IMR-90 (cell line): Measurements from ENCODE around the gene PHF21A. TPM values are rescaled to one million over a fixed set of nuclear protein-coding genes. Genes with fewer than 3 reads are reported as not detected.

Experiments
- ATAC-seq: fragments of 200-7000 bp; cut with Tn5 transposase; 2 replicates; pipeline ENCODE4 v1.9.1; 2020; ENCODE audit warnings: low read depth, mild to moderate bottlenecking, moderate library complexity
- BruUV-seq: library from RNA; stranded (reverse); fragments of 400-500 nt; replicated peaks from 2 replicates; lab custom pipeline; 2021; lab: Mats Ljungman, UMichigan
- CTCF ChIA-PET: fragments of 300-600 bp; formaldehyde crosslinking; extraction: SDS; loops from one replicate; lab custom pipeline; 2021; ENCODE audit warnings: antibody characterized with exemption; lab: Yijun Ruan, JAX
- POLR2A ChIA-PET: fragments of 300-600 bp; sonication (Branson Sonifier 250); formaldehyde crosslinking; loops from one replicate; lab custom pipeline; 2022; ENCODE audit warnings: antibody characterized with exemption; ENCODE audit not compliant: unreplicated experiment; lab: Charles Lee
- DNase-seq: peaks from one replicate; pipeline ENCODE4 v3.0.0; 2013
- H2AFZ ChIP-seq: replicated peaks from 2 replicates; pipeline ENCODE3; 2013; ENCODE audit warnings: low read length, mild to moderate bottlenecking; ENCODE audit not compliant: poor library complexity
- H2AK5ac ChIP-seq: 2 replicates; pipeline ENCODE4 v1.6.1; 2013; ENCODE audit warnings: low read depth, low read length, inconsistent platforms
- H2AK9ac ChIP-seq: replicated peaks from 2 replicates; pipeline ENCODE3; 2013; ENCODE audit warnings: mild to moderate bottlenecking, low read depth, low read length, moderate library complexity; ENCODE audit not compliant: poor library complexity
- H2BK120ac ChIP-seq: 2 replicates; pipeline ENCODE4 v1.6.1; 2013; ENCODE audit warnings: low read depth, low read length, inconsistent platforms
- H2BK15ac ChIP-seq: 3 replicates; pipeline ENCODE4 v1.6.1; 2013; ENCODE audit warnings: low read depth, low read length, inconsistent platforms
- H2BK20ac ChIP-seq: 2 replicates; pipeline ENCODE4 v1.6.1; 2013; ENCODE audit warnings: low read depth, mild to moderate bottlenecking, inconsistent platforms, low read length, moderate library complexity
- H2BK5ac ChIP-seq: 2 replicates; pipeline ENCODE4 v1.6.1; 2013; ENCODE audit warnings: mild to moderate bottlenecking, low read depth, low read length, inconsistent platforms; ENCODE audit not compliant: poor library complexity, severe bottlenecking
- H3K14ac ChIP-seq: replicated peaks from 2 replicates; pipeline ENCODE4 v1.6.1; 2013; ENCODE audit warnings: low read depth, low read length, inconsistent platforms
- H3K18ac ChIP-seq: 2 replicates; pipeline ENCODE4 v1.6.1; 2013; ENCODE audit warnings: low read depth, low read length, control low read depth
- H3K23ac ChIP-seq: 2 replicates; pipeline ENCODE4 v1.6.1; 2013; ENCODE audit warnings: low read depth, low read length, inconsistent platforms
- H3K27ac ChIP-seq: 2 replicates; pipeline ENCODE4 v1.5.1; 2013; ENCODE audit warnings: mild to moderate bottlenecking, control low read depth, low read length; ENCODE audit not compliant: insufficient read depth
- H3K27me3 ChIP-seq: 2 replicates; pipeline ENCODE4 v1.6.1; 2013; ENCODE audit warnings: low read length; ENCODE audit not compliant: control insufficient read depth, insufficient read depth
- H3K36me3 ChIP-seq: 2 replicates; pipeline ENCODE4 v1.6.1; 2013; ENCODE audit warnings: low read length, mixed read lengths; ENCODE audit not compliant: control insufficient read depth, insufficient read depth
- H3K4ac ChIP-seq: 2 replicates; pipeline ENCODE4 v1.6.1; 2013; ENCODE audit warnings: low read depth, low read length, inconsistent platforms
- H3K4me1 ChIP-seq: 2 replicates; pipeline ENCODE4 v1.6.1; 2013; ENCODE audit warnings: low read length, mixed read lengths; ENCODE audit not compliant: control insufficient read depth, insufficient read depth
- H3K4me2 ChIP-seq: 2 replicates; pipeline ENCODE4 v1.6.1; 2013; ENCODE audit warnings: low read depth, mild to moderate bottlenecking, control low read depth, low read length, moderate library complexity
- H3K4me3 ChIP-seq: 2 replicates; pipeline ENCODE4 v1.5.1; 2013; ENCODE audit warnings: low read depth, mild to moderate bottlenecking, control low read depth, low read length, moderate library complexity; ENCODE audit not compliant: insufficient read depth
- H3K56ac ChIP-seq: 2 replicates; pipeline ENCODE4 v1.6.1; 2013; ENCODE audit warnings: low read length, inconsistent platforms; ENCODE audit not compliant: insufficient read depth; ENCODE audit errors: extremely low read depth
- H3K79me1 ChIP-seq, 2 experiments: 2 replicates each; pipeline ENCODE4 v1.6.1; 2013; ENCODE audit warnings: low read length in 2 of 2, inconsistent platforms in 1 of 2, low read depth in 1 of 2
- H3K9ac ChIP-seq: 2 replicates; pipeline ENCODE4 v1.6.1; 2013; ENCODE audit warnings: low read depth, low read length, control low read depth
- H3K9me1 ChIP-seq: 2 replicates; pipeline ENCODE4 v1.6.1; 2013; ENCODE audit warnings: low read length, inconsistent platforms; ENCODE audit not compliant: insufficient read depth
- H3K9me3 ChIP-seq: 2 replicates; pipeline ENCODE4 v1.6.1; 2013; ENCODE audit warnings: low read length; ENCODE audit not compliant: control insufficient read depth, insufficient read depth
- H4K20me1 ChIP-seq: 2 replicates; pipeline ENCODE4 v1.6.1; 2013; ENCODE audit warnings: low read length, inconsistent platforms; ENCODE audit not compliant: insufficient read depth
- H4K5ac ChIP-seq: 2 replicates; pipeline ENCODE4 v1.6.1; 2013; ENCODE audit warnings: mild to moderate bottlenecking, low read depth, low read length, control low read depth
- H4K8ac ChIP-seq, 2 experiments: 2 replicates each; pipeline ENCODE4 v1.6.1; 2013; ENCODE audit warnings: low read depth in 2 of 2, low read length in 2 of 2, control low read depth in 1 of 2, inconsistent platforms in 1 of 2
- H4K91ac ChIP-seq: 2 replicates; pipeline ENCODE4 v1.6.1; 2013; ENCODE audit warnings: low read depth, low read length, inconsistent platforms; ENCODE audit not compliant: insufficient read depth
- CEBPB ChIP-seq: IDR thresholded peaks from 2 replicates; pipeline ENCODE4 v1.6.1; 2012; ENCODE audit warnings: low read depth, low read length, improper control_type of control experiment
- CHD1 ChIP-seq: IDR thresholded peaks from 2 replicates; pipeline ENCODE4 v1.6.1; 2012; ENCODE audit warnings: low read depth, low read length, improper control_type of control experiment
- CTCF ChIP-seq: conservative IDR thresholded peaks from 2 replicates; pipeline ENCODE4 v1.5.1; 2012; ENCODE audit warnings: mild to moderate bottlenecking, low read depth, low read length, improper control_type of control experiment
- FOS ChIP-seq: fragments of 150-350 bp; IDR thresholded peaks from 2 replicates; pipeline ENCODE4 v1.6.1; 2016; ENCODE audit warnings: low read depth, low read length
- MAFK ChIP-seq: IDR thresholded peaks from 2 replicates; pipeline ENCODE4 v1.6.1; 2012; ENCODE audit warnings: low read depth, low read length, improper control_type of control experiment
- MAZ ChIP-seq: IDR thresholded peaks from 2 replicates; pipeline ENCODE4 v1.6.1; 2012; ENCODE audit warnings: low read depth, mild to moderate bottlenecking, low read length, improper control_type of control experiment, moderate library complexity, borderline replicate concordance
- NFE2L2 ChIP-seq: fragments of 150-350 bp; IDR thresholded peaks from 2 replicates; pipeline ENCODE4 v1.6.1; 2016; ENCODE audit warnings: low read depth, mild to moderate bottlenecking, low read length
- POLR2A ChIP-seq: IDR thresholded peaks from 2 replicates; pipeline ENCODE4 v1.6.1; 2012; ENCODE audit warnings: mild to moderate bottlenecking, low read depth, low read length
- RAD21 ChIP-seq: IDR thresholded peaks from 2 replicates; pipeline ENCODE4 v1.6.1; 2012; ENCODE audit warnings: low read length, improper control_type of control experiment
- RCOR1 ChIP-seq: IDR thresholded peaks from 2 replicates; pipeline ENCODE4 v1.6.1; 2012; ENCODE audit warnings: mild to moderate bottlenecking, low read length, improper control_type of control experiment; ENCODE audit not compliant: insufficient replicate concordance
- SMC3 ChIP-seq: fragments of 150-350 bp; IDR thresholded peaks from 2 replicates; pipeline ENCODE4 v1.6.1; 2016; ENCODE audit warnings: low read depth, mild to moderate bottlenecking, antibody characterized with exemption, low read length, moderate library complexity
- USF2 ChIP-seq: fragments of 150-350 bp; IDR thresholded peaks from 2 replicates; pipeline ENCODE4 v1.6.1; 2017; ENCODE audit warnings: mild to moderate bottlenecking, antibody characterized with exemption, low read length, low read depth
- WGBS, 2 experiments: methylation state at CpG; one replicate each; pipeline versions ENCODE4 v1.1.5 to v1.1.7; 2013; ENCODE audit warnings: missing lambda C conversion rate in 2 of 2; ENCODE audit not compliant: insufficient read length in 1 of 2; ENCODE audit errors: extremely low coverage in 2 of 2; 5-methylcytosine and 5-hydroxymethylcytosine counted together
- dilution Hi-C: fragments of 300-500 bp; cut with HindIII; formaldehyde crosslinking; loops from one replicate; pipeline ENCODE4 v1.14.3; 2018; ENCODE audit warnings: low sequenced_read_pairs; ENCODE audit not compliant: unreplicated experiment
- in situ Hi-C: fragments of 300-500 bp; cut with MboI; formaldehyde crosslinking; loops from 3 replicates; pipeline ENCODE4 v1.14.3; 2019; ENCODE audit warnings: low sequenced_read_pairs, inconsistent platforms, mixed read lengths
- intact Hi-C: fragments of 100-400 bp; cut with micrococcal nuclease; formaldehyde crosslinking; loops from 2 replicates; pipeline ENCODE4 v1.10.0; 2022
- polyA plus RNA-seq, 3 experiments: library from polyadenylated mRNA; depleted of rRNA; stranded (reverse); fragments of >200 nt; gene quantifications; 2 replicates each; pipeline ENCODE4 v1.2.3, GENCODE V29; 2012; ENCODE audit warnings: low replicate concordance in 1 of 3
- total RNA-seq: library from RNA; depleted of rRNA; stranded (reverse); fragments of >200 nt; gene quantifications from 2 replicates; pipeline ENCODE4 v1.2.3, GENCODE V29; 2012

The PHF21A gene
- total and polyA plus RNA-seq, 2 of the 4 experiments (the other 2 are of a cell fraction): 9.0 to 20.6 TPM

- Histone ChIP-seq H3K27me3 (peaks cover 38% of the 10 kb centered on the region), H4K5ac (no peak overlapping the region), H2AFZ (no peak overlapping the region), H4K8ac (no peak overlapping the region), H3K4me2 (no peak overlapping the region), H3K27ac (no peak overlapping the region), H2AK5ac (no peak overlapping the region), H3K9me1 (no peaks in the 10 kb centered on the region; the same call in 1 of the 2 replicates), H3K14ac (no peak overlapping the region), H3K4ac (no peak overlapping the region), H3K36me3 (no peaks in the 10 kb centered on the region), H3K23ac (no peak overlapping the region), H2BK20ac (no peak overlapping the region), H3K79me1 (peaks cover 0 to 4% of the 10 kb centered on the region in 2 experiments; a peak in 1 of 4 replicates), H3K4me3 (no peak overlapping the region), H3K56ac (no peak overlapping the region), H2BK5ac (no peak overlapping the region), H4K20me1 (peaks cover 19% of the 10 kb centered on the region), H2BK15ac (no peak overlapping the region), H3K9me3 (no peaks in the 10 kb centered on the region), H3K4me1 (peaks cover 7% of the 10 kb centered on the region; the same call in 1 of the 2 replicates), H3K18ac (no peak overlapping the region), H2BK120ac (no peak overlapping the region), H2AK9ac (no peak overlapping the region), H4K91ac (no peak overlapping the region), H3K9ac (no peak overlapping the region)
- DNase-seq (no peak), ATAC-seq (no peak)
- TF ChIP-seq USF2 (no peak), MAZ (no peak), NFE2L2 (no peak), RAD21 (no peak), MAFK (no peak), CEBPB (no peak), SMC3 (no peak), CHD1 (no peak), RCOR1 (no peak), CTCF (no peak), POLR2A (no peak), FOS (no peak)
- no TSS peak for BruUV-seq
- POLR2A ChIA-PET: no interaction called here
- in situ Hi-C loops: no loop called here
- CTCF ChIA-PET: no interaction called here
- dilution Hi-C loops: no loop called here
- intact Hi-C loops: no loop called here
- 57% methylated on average over 4 of the region's 6 CpGs; no CpG with 5 or more reads in 1 of the 2 experiments for WGBS, 2 experiments
These were observed 223.7 kb downstream of the PHF21A start for GRCh38 chr11:45897556-45897955.
